ENCODE data around the gene ZNF793.

GRCh38 chr19:37505958-37506386, 767 bp upstream of the ZNF793 start:
- TF ChIP-seq CTCF (IDR thresholded peaks at IDR 0.05; ENCODE audit: low read length), result no peak
- TF ChIP-seq EZH2 (IDR thresholded peaks at IDR 0.05; ENCODE audit: borderline replicate concordance, low read length), result no peak

Measured in OCI-LY1 (cell line).